Upper lobe of right lung (tissue), 1 donor: ENCODE data around the gene SDHA. TPM values are rescaled to one million over a fixed set of nuclear protein-coding genes. Genes with fewer than 3 reads are reported as not detected.
"Not testable (repeated sequence)": the region's sequence is repeated elsewhere in the genome, so short reads cannot be mapped to it uniquely, and the experiment has no call there.

Experiments
- ATAC-seq: fragments of 200-7000 bp; cut with Tn5 transposase; one replicate; pipeline ENCODE4 v1.9.1; 2020; ENCODE audit warnings: mild to moderate bottlenecking, moderate library complexity
- DNase-seq: peaks from one replicate; pipeline ENCODE4 v3.0.0-alpha.2; 2020
- H3K27ac ChIP-seq: fragments of 200-600 bp; one replicate; pipeline ENCODE4 v1.8.0; 2022
- H3K27me3 ChIP-seq: fragments of 200-600 bp; one replicate; pipeline ENCODE4 v1.8.0; 2022; ENCODE audit warnings: mild to moderate bottlenecking
- H3K36me3 ChIP-seq: fragments of 200-600 bp; one replicate; pipeline ENCODE4 v1.8.0; 2022
- H3K4me1 ChIP-seq: fragments of 200-600 bp; one replicate; pipeline ENCODE4 v1.8.0; 2022
- H3K4me3 ChIP-seq: fragments of 200-600 bp; one replicate; pipeline ENCODE4 v1.8.0; 2022; ENCODE audit warnings: mild to moderate bottlenecking
- H3K9me3 ChIP-seq: fragments of 200-600 bp; one replicate; pipeline ENCODE4 v1.8.0; 2022
- CTCF ChIP-seq: fragments of 200-600 bp; IDR thresholded peaks from one replicate; pipeline ENCODE4 v1.8.0; 2022; ENCODE audit warnings: antibody characterized with exemption
- intact Hi-C: fragments of 100-400 bp; cut with DNase I; formaldehyde crosslinking; loops from one replicate; pipeline ENCODE4 v1.11.0; 2022
- total RNA-seq: library from RNA; stranded (reverse); fragmentation: NEBNext Ultra II Directional; extraction: Animal tissue kit (Norgen Biotek cat#: 25700); gene quantifications from one replicate; pipeline ENCODE4 v1.2.1, GENCODE V29; 2021
- donor health status: DM: no; HTN: yes; CAD: no; lungs with severe emphysema.

SDHA gene
- total RNA-seq, 1 donor from 2014 or later: 94.0 TPM

GRCh38 chr5:228886-229285, 10.8 kb downstream of the SDHA start:
- intact Hi-C loops: no loop called here
- TF ChIP-seq CTCF: no peak
- H3K36me3 ChIP-seq: peaks cover 99% of the 10 kb centered on the region

GRCh38 chr5:230711-231110, 12.6 kb downstream of the SDHA start:
- Histone ChIP-seq H3K4me1 (no peaks in the 10 kb centered on the region), H3K36me3 (peaks cover 99% of the 10 kb centered on the region), H3K27me3 (no peaks in the 10 kb centered on the region), H3K4me3 (no peak overlapping the region), H3K27ac (no peak overlapping the region), H3K9me3 (no peaks in the 10 kb centered on the region)
- no peak for TF ChIP-seq CTCF
- DNase-seq (no peak), ATAC-seq (peak; percentile 15)
- intact Hi-C loops: no loop called here

More at GRCh38 chr5:228886-229285, 10.8 kb downstream of the SDHA start:
- ATAC-seq: no peak
- no peak overlapping the region for H3K4me3 ChIP-seq
- DNase-seq: no peak
- H3K4me1 ChIP-seq: no peaks in the 10 kb centered on the region
- no peak overlapping the region for H3K27ac ChIP-seq
- H3K27me3 ChIP-seq: no peaks in the 10 kb centered on the region
- H3K9me3 ChIP-seq: no peaks in the 10 kb centered on the region

- intact Hi-C loops: no loop called here
- no peak for ATAC-seq
- H3K9me3 ChIP-seq: no peaks in the 10 kb centered on the region
These were observed 13.5 kb downstream of the SDHA start for GRCh38 chr5:231661-232060.

GRCh38 chr5:233426-233825, 15.3 kb downstream of the SDHA start:
- ATAC-seq, intact Hi-C loops, DNase-seq, H3K4me1 ChIP-seq, H3K27me3 ChIP-seq, H3K27ac ChIP-seq, H3K9me3 ChIP-seq, H3K4me3 ChIP-seq: not testable (repeated sequence)
- peaks cover 95% of the 10 kb centered on the region for H3K36me3 ChIP-seq

More at GRCh38 chr5:231661-232060, 13.5 kb downstream of the SDHA start:
- Histone ChIP-seq H3K4me3 (no peak overlapping the region), H3K4me1 (no peaks in the 10 kb centered on the region), H3K27ac (no peak overlapping the region), H3K27me3 (no peaks in the 10 kb centered on the region), H3K36me3 (peaks cover 99% of the 10 kb centered on the region)
- no peak for TF ChIP-seq CTCF
- DNase-seq: no peak

- TF ChIP-seq CTCF: no peak
- Histone ChIP-seq H3K4me3 (no peak overlapping the region), H3K9me3 (no peaks in the 10 kb centered on the region), H3K4me1 (no peaks in the 10 kb centered on the region), H3K27ac (no peak overlapping the region), H3K36me3 (peaks cover 93% of the 10 kb centered on the region), H3K27me3 (no peaks in the 10 kb centered on the region)
- intact Hi-C loops: no loop called here
- DNase-seq (no peak), ATAC-seq (no peak)
These were observed 16.3 kb downstream of the SDHA start for GRCh38 chr5:234450-234849.

GRCh38 chr5:235527-235926, 17.4 kb downstream of the SDHA start:
- H3K4me1 ChIP-seq, H3K27ac ChIP-seq, H3K4me3 ChIP-seq, intact Hi-C loops, DNase-seq, H3K27me3 ChIP-seq, H3K9me3 ChIP-seq: not testable (repeated sequence)
- peak; percentile 29 for ATAC-seq
- H3K36me3 ChIP-seq: peaks cover 94% of the 10 kb centered on the region

GRCh38 chr5:237931-238330, 19.8 kb downstream of the SDHA start:
- H3K4me1 ChIP-seq, H3K9me3 ChIP-seq, H3K27me3 ChIP-seq, ATAC-seq, H3K27ac ChIP-seq, DNase-seq, intact Hi-C loops, H3K4me3 ChIP-seq: not testable (repeated sequence)
- H3K36me3 ChIP-seq: peaks cover 94% of the 10 kb centered on the region

- H3K27me3 ChIP-seq, ATAC-seq, H3K9me3 ChIP-seq, H3K4me3 ChIP-seq, intact Hi-C loops, DNase-seq, H3K27ac ChIP-seq, H3K4me1 ChIP-seq: not testable (repeated sequence)
- H3K36me3 ChIP-seq: peaks cover 87% of the 10 kb centered on the region
These were observed 22.4 kb downstream of the SDHA start for GRCh38 chr5:240550-240949.

- ATAC-seq: not testable (repeated sequence)
- H3K36me3 ChIP-seq: peaks cover 87% of the 10 kb centered on the region
These were observed 23.0 kb downstream of the SDHA start for GRCh38 chr5:241045-241669.

GRCh38 chr5:243683-244367, 25.7 kb downstream of the SDHA start:
- H3K4me3 ChIP-seq, H3K27ac ChIP-seq, H3K4me1 ChIP-seq, H3K9me3 ChIP-seq, ATAC-seq, H3K27me3 ChIP-seq, DNase-seq, intact Hi-C loops: not testable (repeated sequence)
- H3K36me3 ChIP-seq: peaks cover 90% of the 10 kb centered on the region

More at GRCh38 chr5:241045-241669, 23.0 kb downstream of the SDHA start:
- H3K9me3 ChIP-seq, H3K4me1 ChIP-seq, intact Hi-C loops, DNase-seq, H3K27ac ChIP-seq, H3K27me3 ChIP-seq, H3K4me3 ChIP-seq: not testable (repeated sequence)
